DOHH2 (cell line): ENCODE data around the gene ANKRD55.

Source experiments
- EZH2phosphoT487 ChIP-seq: fragments of 200-600 bp; sonication (generic); IDR thresholded peaks from 2 replicates; pipeline ENCODE4 v1.6.1; 2017; ENCODE audit warnings: borderline replicate concordance, mild to moderate bottlenecking, antibody characterized with exemption, low read length, moderate library complexity, mixed read lengths
- TF ChIP-seq, protein P1 (sequence below): fragments of 200-600 bp; sonication (generic); IDR thresholded peaks from one replicate; pipeline ENCODE4 v1.5.1; 2014; ENCODE audit warnings: antibody characterized with exemption, mild to moderate bottlenecking, low read depth, low read length; ENCODE audit not compliant: poor library complexity, severe bottlenecking

DNA sequence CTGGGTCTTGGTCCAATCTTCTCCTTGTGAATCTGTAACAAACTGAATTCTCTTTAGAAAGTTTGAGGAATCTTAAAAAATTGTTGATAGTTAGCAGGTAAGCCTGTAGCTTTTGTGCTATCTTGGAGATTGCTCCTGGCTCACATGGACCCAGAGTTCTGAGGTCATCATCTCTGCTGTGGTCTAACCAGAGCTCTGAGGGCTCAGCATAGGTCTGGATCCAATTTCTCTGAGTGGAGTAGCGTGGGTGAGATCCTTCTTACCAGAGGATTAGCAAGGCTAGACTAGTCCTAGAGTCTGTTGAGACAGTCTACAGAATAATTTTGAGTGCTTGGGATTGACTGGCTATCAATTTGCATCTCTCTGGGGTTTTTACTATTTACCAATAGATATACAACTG, 177.8 kb downstream of the ANKRD55 start:
- TF ChIP-seq, protein P1, sequence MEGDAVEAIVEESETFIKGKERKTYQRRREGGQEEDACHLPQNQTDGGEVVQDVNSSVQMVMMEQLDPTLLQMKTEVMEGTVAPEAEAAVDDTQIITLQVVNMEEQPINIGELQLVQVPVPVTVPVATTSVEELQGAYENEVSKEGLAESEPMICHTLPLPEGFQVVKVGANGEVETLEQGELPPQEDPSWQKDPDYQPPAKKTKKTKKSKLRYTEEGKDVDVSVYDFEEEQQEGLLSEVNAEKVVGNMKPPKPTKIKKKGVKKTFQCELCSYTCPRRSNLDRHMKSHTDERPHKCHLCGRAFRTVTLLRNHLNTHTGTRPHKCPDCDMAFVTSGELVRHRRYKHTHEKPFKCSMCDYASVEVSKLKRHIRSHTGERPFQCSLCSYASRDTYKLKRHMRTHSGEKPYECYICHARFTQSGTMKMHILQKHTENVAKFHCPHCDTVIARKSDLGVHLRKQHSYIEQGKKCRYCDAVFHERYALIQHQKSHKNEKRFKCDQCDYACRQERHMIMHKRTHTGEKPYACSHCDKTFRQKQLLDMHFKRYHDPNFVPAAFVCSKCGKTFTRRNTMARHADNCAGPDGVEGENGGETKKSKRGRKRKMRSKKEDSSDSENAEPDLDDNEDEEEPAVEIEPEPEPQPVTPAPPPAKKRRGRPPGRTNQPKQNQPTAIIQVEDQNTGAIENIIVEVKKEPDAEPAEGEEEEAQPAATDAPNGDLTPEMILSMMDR: no peak
- no peak for TF ChIP-seq EZH2phosphoT487
